ENCODE results near the gene WDR48.
A peak's percentile ranks its signal among the peaks of the same experiment; 100 is the strongest.

The WDR48 gene

DNA sequence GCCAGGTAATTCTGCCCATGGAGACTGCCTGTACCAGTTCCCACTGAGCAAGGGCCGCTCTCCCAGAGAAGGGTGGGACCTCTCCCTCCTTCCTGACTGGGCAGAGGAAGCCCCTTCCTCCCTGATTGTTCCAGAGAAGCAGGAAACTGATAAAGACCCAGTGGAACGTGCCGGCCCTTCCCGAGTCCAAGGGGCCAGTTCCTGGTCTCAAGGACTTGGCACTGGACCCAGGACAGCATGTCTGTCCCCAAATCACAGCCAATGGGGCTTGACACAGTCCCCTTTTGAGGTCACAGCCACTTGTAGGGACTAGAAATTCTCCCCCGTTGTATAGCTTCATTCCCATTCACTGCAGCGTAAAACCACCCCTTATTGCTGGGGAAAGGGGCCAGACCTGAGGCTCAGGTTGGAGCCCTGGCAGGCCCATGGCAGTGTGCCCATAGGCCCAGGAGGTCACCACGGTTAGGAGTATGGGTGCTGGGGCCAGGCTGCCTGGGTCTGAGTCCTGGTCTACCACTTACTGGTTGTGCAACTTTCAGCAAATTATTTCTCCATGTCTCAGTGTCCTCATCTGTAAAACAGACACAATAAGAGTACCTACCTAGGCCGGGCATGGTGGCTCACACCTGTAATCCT is 83.5 kb downstream of the WDR48 start:
- no peak for DNase-seq (ENCODE audit: low spot score)
- in situ Hi-C loops (cut with MboI; ENCODE audit: low sequenced_read_pairs, unreplicated experiment) = no loop called here
- no peak for TF ChIP-seq CTCF (IDR thresholded peaks at IDR 0.05; ENCODE audit: borderline replicate concordance, control extremely low read depth, extremely low read depth, insufficient read depth, missing control alignments)

DNA sequence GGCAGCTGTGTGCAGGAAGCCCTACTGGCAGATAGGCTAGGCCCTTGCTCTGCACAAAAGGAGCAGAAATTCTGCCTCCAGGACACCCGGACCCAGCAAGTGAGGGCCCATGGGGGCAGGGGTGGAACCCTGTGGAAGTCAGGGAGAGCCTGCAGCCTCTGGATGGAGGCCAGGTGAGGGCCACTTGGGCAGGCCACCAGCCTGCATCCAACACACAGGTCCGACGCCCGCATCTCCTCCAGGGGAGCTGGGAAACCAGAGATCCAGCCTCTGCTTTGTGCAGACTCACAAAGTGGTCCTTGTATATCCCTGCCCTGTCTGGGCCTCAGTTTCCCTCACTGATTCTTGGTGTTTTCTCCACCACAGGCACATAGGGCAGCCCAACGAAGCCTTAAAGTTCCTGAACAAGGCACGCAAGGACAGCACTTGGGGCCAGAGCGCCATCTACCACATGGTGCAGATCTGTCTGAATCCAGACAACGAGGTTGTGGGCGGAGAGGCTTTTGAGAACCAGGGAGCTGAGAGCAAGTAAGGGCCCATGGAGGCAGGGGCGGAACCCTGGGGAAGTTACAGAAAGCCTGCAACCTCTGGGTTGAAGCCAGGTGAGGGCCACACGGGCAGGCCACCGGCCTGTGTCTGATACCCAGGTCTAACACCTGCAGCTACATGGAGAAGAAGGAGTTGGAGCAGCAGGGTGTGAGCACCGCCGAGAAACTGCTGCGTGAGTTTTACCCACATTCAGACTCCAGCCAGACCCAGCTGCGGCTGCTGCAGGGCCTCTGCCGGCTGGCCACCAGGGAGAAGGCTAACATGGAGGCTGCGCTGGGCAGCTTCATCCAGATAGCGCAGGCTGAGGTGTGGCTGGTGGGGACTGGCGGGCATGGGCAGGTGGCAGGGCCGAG is 85.0 kb downstream of the WDR48 start:
- TF ChIP-seq CTCF (IDR thresholded peaks at IDR 0.05; ENCODE audit: borderline replicate concordance, control extremely low read depth, extremely low read depth, insufficient read depth, missing control alignments) = no peak
- in situ Hi-C loops (cut with MboI; ENCODE audit: low sequenced_read_pairs, unreplicated experiment) = no loop called here
- peak; percentile 23 for DNase-seq (ENCODE audit: low spot score)

GRCh38 chr3:39137435-39137936 is 85.7 kb downstream of the WDR48 start:
- no peak for DNase-seq (ENCODE audit: low spot score)

DNA sequence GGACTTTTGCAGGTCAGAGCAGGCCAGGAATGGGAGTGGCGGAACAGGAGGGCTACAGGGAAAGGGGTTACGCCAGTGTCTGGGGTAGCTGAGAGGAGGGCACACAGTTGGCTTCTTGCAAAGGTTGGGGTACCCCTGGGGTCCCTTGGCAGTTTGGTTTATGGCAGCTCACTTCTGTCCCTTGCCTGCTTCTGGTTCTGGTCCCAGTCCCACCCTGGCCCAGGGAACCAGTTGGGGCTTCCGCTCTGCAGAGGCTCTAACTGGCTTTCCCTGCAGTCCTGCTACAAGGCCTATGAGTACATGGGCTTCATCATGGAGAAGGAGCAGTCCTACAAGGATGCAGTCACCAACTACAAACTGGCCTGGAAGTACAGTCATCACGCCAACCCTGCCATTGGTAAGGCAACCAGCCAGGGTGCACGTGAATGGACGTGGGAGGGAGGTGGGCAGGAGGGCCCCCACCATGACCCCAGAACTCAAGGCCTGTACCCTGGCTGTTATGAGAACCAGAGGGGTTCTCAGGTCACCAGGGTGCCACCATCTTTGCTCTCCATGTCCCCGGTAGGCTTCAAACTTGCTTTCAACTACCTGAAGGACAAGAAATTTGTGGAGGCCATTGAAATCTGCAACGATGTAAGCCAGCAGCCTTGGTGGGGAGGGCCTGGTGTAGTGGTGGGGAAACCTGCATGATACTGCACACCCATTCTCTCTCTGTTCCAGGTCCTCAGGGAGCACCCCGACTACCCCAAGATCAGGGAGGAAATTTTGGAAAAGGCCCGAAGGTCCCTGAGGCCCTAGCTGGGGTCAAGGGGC is 86.4 kb downstream of the WDR48 start:
- DNase-seq (ENCODE audit: low spot score) = no peak
- no peak for TF ChIP-seq CTCF (IDR thresholded peaks at IDR 0.05; ENCODE audit: borderline replicate concordance, control extremely low read depth, extremely low read depth, insufficient read depth, missing control alignments)
- in situ Hi-C loops (cut with MboI; ENCODE audit: low sequenced_read_pairs, unreplicated experiment) = no loop called here

More at GRCh38 chr3:39137435-39137936, 85.7 kb downstream of the WDR48 start:
- in situ Hi-C loops (cut with MboI; ENCODE audit: low sequenced_read_pairs, unreplicated experiment) = no loop called here
- TF ChIP-seq CTCF (IDR thresholded peaks at IDR 0.05; ENCODE audit: borderline replicate concordance, control extremely low read depth, extremely low read depth, insufficient read depth, missing control alignments) = no peak

DNA sequence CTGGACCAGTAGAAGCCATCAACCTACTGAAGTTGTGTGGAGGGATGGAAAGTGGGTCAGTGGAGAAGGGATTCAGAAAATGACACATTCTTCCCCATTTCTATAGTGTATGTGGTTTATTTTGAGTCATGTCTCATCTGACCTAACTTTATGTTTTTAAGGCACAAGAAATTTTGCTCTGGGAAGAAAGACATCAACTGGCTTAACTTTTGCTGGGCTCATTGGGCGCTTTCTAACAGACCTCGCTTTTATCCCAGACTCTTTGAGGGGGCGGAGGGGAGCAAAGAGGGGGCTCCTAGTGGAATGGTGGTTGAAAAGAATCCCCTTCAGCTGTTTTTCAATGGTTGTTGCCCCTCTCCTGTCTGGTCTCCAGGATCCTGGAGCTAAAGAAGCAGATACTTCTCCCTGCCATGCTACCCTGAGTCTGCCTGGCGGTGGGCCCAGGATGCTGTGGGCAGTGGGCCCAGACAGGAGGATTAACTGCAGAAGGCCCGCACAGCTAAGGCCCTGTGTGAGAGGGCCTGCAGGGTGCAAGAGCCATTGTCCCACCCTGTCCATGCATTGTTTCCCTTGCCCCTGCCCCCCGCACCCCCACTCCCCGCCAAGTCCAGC is 87.1 kb downstream of the WDR48 start:
- no peak for TF ChIP-seq CTCF (IDR thresholded peaks at IDR 0.05; ENCODE audit: borderline replicate concordance, control extremely low read depth, extremely low read depth, insufficient read depth, missing control alignments)
- in situ Hi-C loops (cut with MboI; ENCODE audit: low sequenced_read_pairs, unreplicated experiment) = no loop called here
- peak; percentile 39 for DNase-seq (ENCODE audit: low spot score)

GRCh38 chr3:39139442-39139841 is 87.6 kb downstream of the WDR48 start:
- no peak for TF ChIP-seq CTCF (IDR thresholded peaks at IDR 0.05; ENCODE audit: borderline replicate concordance, control extremely low read depth, extremely low read depth, insufficient read depth, missing control alignments)
- in situ Hi-C loops (cut with MboI; ENCODE audit: low sequenced_read_pairs, unreplicated experiment) = no loop called here

More at GRCh38 chr3:39139442-39139841, 87.6 kb downstream of the WDR48 start:
- DNase-seq (ENCODE audit: low spot score) = no peak
